HG03159 (cell line): Measurements from ENCODE around the gene LRIT2.

Experiments
- ATAC-seq: cut with Tn5 transposase; IDR thresholded peaks from one replicate; pipeline ENCODE4 v1.9.1; 2021; ENCODE audit warnings: mild to moderate bottlenecking, moderate library complexity; ENCODE audit not compliant: unreplicated experiment

Gene LRIT2

GRCh38 chr10:84225427-84226173 lies at the start of gene LRIT2:
Gene LRIT2 (minus strand): TSS chr10:84225544. CDS start chr10:84225520, 24 bp downstream.
- ATAC-seq, result no peak

- no peak for ATAC-seq
These were observed 45.4 kb upstream of the LRIT2 start for GRCh38 chr10:84270708-84271107.

- no peak for ATAC-seq
These were observed 44.4 kb upstream of the LRIT2 start for GRCh38 chr10:84269773-84270172.

- ATAC-seq, result no peak
These were observed 43.8 kb upstream of the LRIT2 start for GRCh38 chr10:84269162-84269561.

GRCh38 chr10:84267503-84268126 lies 42.3 kb upstream of the LRIT2 start:
- ATAC-seq, result peak; percentile 49

GRCh38 chr10:84265418-84265817 lies 40.1 kb upstream of the LRIT2 start:
- ATAC-seq, result no peak

GRCh38 chr10:84264611-84265141 lies 39.3 kb upstream of the LRIT2 start:
- ATAC-seq, result peak; percentile 98

GRCh38 chr10:84263716-84264115 lies 38.4 kb upstream of the LRIT2 start:
- ATAC-seq, result no peak

- no peak for ATAC-seq
These were observed 37.0 kb upstream of the LRIT2 start for GRCh38 chr10:84262190-84262956.

GRCh38 chr10:84261236-84261915 lies 36.0 kb upstream of the LRIT2 start:
- no peak for ATAC-seq

GRCh38 chr10:84258034-84258695 lies 32.8 kb upstream of the LRIT2 start:
- ATAC-seq, result no peak

- no peak for ATAC-seq
These were observed 32.1 kb upstream of the LRIT2 start for GRCh38 chr10:84257343-84258020.

GRCh38 chr10:84256510-84257342 lies 31.4 kb upstream of the LRIT2 start:
- ATAC-seq, result peak; percentile 58

GRCh38 chr10:84254552-84255478 lies 29.5 kb upstream of the LRIT2 start:
- ATAC-seq, result no peak

- no peak for ATAC-seq
These were observed 23.4 kb upstream of the LRIT2 start for GRCh38 chr10:84248794-84249193.

- ATAC-seq, result no peak
These were observed 22.2 kb upstream of the LRIT2 start for GRCh38 chr10:84247496-84247895.

- no peak for ATAC-seq
These were observed 19.4 kb upstream of the LRIT2 start, which contains the start of gene RGR for GRCh38 chr10:84244651-84245270. Gene RGR (plus strand): TSS chr10:84245053. CDS start chr10:84245091, 38 bp downstream.
